ENCODE measurements around the gene RAB12.

The RAB12 gene

GRCh38 chr18:8668381-8668780, 59.1 kb downstream of the RAB12 start:
- TF ChIP-seq, protein P1, sequence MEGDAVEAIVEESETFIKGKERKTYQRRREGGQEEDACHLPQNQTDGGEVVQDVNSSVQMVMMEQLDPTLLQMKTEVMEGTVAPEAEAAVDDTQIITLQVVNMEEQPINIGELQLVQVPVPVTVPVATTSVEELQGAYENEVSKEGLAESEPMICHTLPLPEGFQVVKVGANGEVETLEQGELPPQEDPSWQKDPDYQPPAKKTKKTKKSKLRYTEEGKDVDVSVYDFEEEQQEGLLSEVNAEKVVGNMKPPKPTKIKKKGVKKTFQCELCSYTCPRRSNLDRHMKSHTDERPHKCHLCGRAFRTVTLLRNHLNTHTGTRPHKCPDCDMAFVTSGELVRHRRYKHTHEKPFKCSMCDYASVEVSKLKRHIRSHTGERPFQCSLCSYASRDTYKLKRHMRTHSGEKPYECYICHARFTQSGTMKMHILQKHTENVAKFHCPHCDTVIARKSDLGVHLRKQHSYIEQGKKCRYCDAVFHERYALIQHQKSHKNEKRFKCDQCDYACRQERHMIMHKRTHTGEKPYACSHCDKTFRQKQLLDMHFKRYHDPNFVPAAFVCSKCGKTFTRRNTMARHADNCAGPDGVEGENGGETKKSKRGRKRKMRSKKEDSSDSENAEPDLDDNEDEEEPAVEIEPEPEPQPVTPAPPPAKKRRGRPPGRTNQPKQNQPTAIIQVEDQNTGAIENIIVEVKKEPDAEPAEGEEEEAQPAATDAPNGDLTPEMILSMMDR (IDR thresholded peaks at IDR 0.05; ENCODE audit: low read depth, low read length, missing control alignments) = no peak
- no peak overlapping the region for H3K4me3 ChIP-seq (replicated peaks; ENCODE audit: low read depth, low read length)
- no peak for DNase-seq (ENCODE audit: extremely low read depth, low read depth)

- TF ChIP-seq, protein P1 (IDR thresholded peaks at IDR 0.05; ENCODE audit: low read depth, low read length, missing control alignments) = no peak
- no peak for DNase-seq (ENCODE audit: extremely low read depth, low read depth)
- no peak overlapping the region for H3K4me3 ChIP-seq (replicated peaks; ENCODE audit: low read depth, low read length)
Observed at GRCh38 chr18:8669571-8669970, 60.3 kb downstream of the RAB12 start.

DNA sequence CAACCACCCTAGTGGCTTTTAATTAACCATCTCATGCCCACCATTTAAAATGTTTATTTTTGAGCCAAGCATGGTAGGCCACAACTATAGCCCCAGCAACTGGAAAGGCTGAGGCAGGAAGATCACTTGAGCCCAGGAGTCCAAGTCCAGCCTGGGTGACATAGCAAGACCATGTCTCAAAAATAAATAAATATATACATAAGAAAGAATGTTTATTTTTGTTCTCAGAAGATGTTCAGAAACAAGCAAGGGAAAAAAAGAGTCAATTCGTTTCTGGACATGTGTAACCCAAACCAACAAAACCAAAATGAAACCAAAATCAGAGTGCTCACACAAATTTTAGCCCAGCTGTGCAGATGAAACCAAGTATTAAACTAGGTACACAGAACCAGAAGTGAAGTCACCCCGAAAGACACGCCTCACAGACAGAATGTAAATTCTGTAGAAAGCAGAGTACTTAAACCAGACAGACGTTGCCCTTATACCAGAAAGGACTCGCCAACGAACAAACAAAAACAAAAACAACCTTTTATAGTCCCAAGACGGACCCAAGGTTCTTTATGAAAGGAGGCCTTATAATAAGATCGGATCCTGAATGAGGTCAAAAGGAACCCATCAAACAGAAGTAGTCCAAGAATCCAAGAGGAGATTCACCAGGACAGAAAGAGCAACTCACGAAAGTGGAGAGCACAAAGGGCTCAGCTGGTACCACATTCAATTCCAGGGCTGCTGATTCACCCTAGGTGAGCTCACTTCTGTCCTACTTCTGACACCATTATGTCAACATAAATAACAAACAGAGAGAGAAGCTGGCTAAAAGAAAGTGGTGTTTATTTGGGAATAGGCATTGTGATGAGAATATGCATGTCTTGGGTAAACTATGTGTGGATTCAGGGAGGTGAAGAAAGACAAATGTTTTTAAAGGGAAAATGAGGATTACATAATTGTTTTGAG, 64.3 kb downstream of the RAB12 start:
- no peak for DNase-seq (ENCODE audit: extremely low read depth, low read depth)
- TF ChIP-seq, protein P1 (IDR thresholded peaks at IDR 0.05; ENCODE audit: low read depth, low read length, missing control alignments) = no peak
- H3K4me3 ChIP-seq (replicated peaks; ENCODE audit: low read depth, low read length) = no peak overlapping the region

- TF ChIP-seq, protein P1 (IDR thresholded peaks at IDR 0.05; ENCODE audit: low read depth, low read length, missing control alignments) = no peak
- no peak overlapping the region for H3K4me3 ChIP-seq (replicated peaks; ENCODE audit: low read depth, low read length)
- DNase-seq (ENCODE audit: extremely low read depth, low read depth) = no peak
Observed at GRCh38 chr18:8675057-8675456, 65.8 kb downstream of the RAB12 start.

DNA sequence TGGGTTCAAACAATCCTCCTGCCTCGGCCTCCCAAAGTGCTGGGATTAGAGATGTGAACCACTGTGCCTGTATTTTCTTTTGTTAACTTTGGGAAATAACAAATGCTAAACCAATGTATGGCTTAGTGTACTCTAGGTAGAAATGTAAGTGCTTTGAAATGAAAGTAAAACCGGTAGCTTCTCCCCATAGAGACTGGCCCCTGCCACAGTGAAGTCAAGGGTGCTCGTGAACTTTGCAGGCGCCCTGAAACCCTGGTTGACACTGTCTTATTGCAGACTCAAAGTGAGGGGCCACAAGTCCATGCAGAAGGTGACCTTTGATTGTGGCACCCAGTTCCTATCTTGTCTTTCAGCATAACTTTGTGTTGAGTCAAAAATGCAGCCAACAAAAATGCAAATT, 72.0 kb downstream of the RAB12 start:
- no peak for DNase-seq (ENCODE audit: extremely low read depth, low read depth)
- H3K4me3 ChIP-seq (replicated peaks; ENCODE audit: low read depth, low read length) = no peak overlapping the region
- TF ChIP-seq, protein P1 (IDR thresholded peaks at IDR 0.05; ENCODE audit: low read depth, low read length, missing control alignments) = no peak

DNA sequence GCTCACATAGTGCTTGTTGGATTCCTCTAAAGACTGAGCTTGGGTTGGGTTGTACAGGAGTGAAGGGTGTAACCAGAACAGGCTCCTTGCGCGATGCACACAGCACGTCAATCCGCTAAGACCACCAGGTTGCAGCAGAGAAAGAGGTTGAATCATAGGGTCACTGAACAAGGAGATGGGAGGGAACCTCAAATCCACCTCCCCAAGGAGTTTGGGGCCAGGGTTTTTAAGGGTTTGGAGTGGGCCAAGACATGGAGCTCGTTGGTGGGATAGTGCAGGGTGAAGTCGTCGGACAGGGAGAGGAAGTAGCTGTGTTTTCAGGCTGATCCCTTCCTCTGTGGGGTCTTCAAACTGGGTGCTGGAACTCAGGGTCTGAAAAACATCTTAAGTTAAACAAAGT, 75.3 kb downstream of the RAB12 start:
- H3K4me3 ChIP-seq (replicated peaks; ENCODE audit: low read depth, low read length) = no peak overlapping the region
- TF ChIP-seq, protein P1 (IDR thresholded peaks at IDR 0.05; ENCODE audit: low read depth, low read length, missing control alignments) = no peak
- DNase-seq (ENCODE audit: extremely low read depth, low read depth) = no peak

Data from HFF-Myc (cell line).